Osteocyte (in vitro differentiated cells): Measurements from ENCODE around the gene EEF2K. TPM values are rescaled to one million over a fixed set of nuclear protein-coding genes. Genes with fewer than 3 reads are reported as not detected.

Experiments used
- DNase-seq: peaks from one replicate; pipeline ENCODE4 v3.0.0; 2021; ENCODE audit warnings: mixed read lengths; ENCODE audit not compliant: unreplicated experiment; ENCODE audit errors: extremely low spot score
- H3K27ac Mint-ChIP-seq: one replicate; pipeline ENCODE4 v1.8.0; 2021; ENCODE audit warnings: mild to moderate bottlenecking, mixed read lengths; ENCODE audit not compliant: unreplicated experiment
- H3K27me3 Mint-ChIP-seq: one replicate; pipeline ENCODE4 v1.8.0; 2021; ENCODE audit warnings: mixed read lengths; ENCODE audit not compliant: unreplicated experiment
- H3K36me3 Mint-ChIP-seq: one replicate; pipeline ENCODE4 v1.8.0; 2021; ENCODE audit warnings: mixed read lengths; ENCODE audit not compliant: unreplicated experiment
- H3K4me1 Mint-ChIP-seq: one replicate; pipeline ENCODE4 v1.8.0; 2021; ENCODE audit warnings: mixed read lengths; ENCODE audit not compliant: unreplicated experiment
- H3K4me3 Mint-ChIP-seq: one replicate; pipeline ENCODE4 v1.8.0; 2021; ENCODE audit warnings: mild to moderate bottlenecking, moderate library complexity, mixed read lengths; ENCODE audit not compliant: unreplicated experiment
- H3K9me3 Mint-ChIP-seq: one replicate; pipeline ENCODE4 v1.8.0; 2021; ENCODE audit warnings: mixed read lengths; ENCODE audit not compliant: unreplicated experiment
- CTCF ChIP-seq: fragments of 200-600 bp; sonication (generic); IDR thresholded peaks from 2 replicates; pipeline ENCODE4 v1.5.0; 2021; ENCODE audit warnings: antibody characterized with exemption, mild to moderate bottlenecking, moderate library complexity
- total RNA-seq: library from RNA; stranded (reverse); gene quantifications from 2 replicates; pipeline ENCODE4 v1.2.1, GENCODE V29; 2021

Gene EEF2K
- total RNA-seq, 1 donor from 2014 or later, result 23.8 TPM

DNA sequence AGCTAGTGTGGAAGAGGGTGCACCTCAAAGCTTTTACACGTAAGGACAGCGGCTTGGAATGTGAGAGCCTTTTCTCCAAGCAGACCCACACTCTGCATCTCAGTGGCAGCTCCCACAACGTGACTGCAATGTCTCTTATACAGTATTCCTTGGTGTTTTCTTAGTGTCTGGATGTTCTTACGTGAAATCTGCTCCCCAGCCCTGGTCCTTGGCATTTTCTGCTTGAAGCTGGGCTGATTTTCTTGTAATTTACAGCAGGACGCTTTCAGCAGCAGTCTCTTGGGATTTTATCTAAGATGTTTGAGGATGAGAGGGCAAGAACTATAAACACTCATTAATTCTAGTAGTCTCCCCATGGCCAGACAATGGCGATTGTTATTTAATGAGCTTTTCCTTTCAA is 79.0 kb downstream of the EEF2K start:
- no peak overlapping the region for H3K27ac Mint-ChIP-seq
- H3K4me3 Mint-ChIP-seq, result no peak overlapping the region
- H3K36me3 Mint-ChIP-seq, result peaks cover 36% of the 10 kb centered on the region
- no peaks in the 10 kb centered on the region for H3K27me3 Mint-ChIP-seq
- TF ChIP-seq CTCF, result no peak
- no peaks in the 10 kb centered on the region for H3K9me3 Mint-ChIP-seq
- no peaks in the 10 kb centered on the region for H3K4me1 Mint-ChIP-seq
- DNase-seq, result no peak

GRCh38 chr16:22291020-22291419 is 84.9 kb downstream of the EEF2K start:
- no peaks in the 10 kb centered on the region for H3K27me3 Mint-ChIP-seq
- peaks cover 5% of the 10 kb centered on the region for H3K4me1 Mint-ChIP-seq
- H3K4me3 Mint-ChIP-seq, result no peak overlapping the region
- H3K36me3 Mint-ChIP-seq, result peaks cover 3% of the 10 kb centered on the region
- H3K27ac Mint-ChIP-seq, result no peak overlapping the region
- no peak for TF ChIP-seq CTCF
- no peaks in the 10 kb centered on the region for H3K9me3 Mint-ChIP-seq
- no peak for DNase-seq

DNA sequence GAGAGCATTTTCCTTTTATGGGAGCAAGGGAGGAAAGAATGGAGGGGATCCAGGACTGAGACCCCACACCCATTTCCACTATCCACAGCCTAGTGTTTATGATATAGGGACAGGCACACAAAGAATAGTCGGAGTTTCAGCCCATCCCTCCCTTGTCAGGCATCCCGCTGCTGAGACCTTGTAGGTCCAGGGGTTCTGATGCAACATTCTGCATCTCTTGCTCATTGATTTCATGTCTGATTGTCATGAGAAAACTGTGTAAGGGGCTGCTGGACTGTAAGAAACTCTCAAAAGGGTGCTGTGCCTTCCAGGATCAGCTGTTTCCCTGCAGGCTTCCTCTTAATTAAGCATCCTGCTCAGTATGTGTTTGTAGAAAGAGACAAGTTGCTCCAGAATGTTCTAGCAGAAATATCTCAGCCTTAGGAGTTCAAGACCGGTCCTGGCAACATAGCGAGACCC is 85.8 kb downstream of the EEF2K start:
- H3K27me3 Mint-ChIP-seq, result no peaks in the 10 kb centered on the region
- H3K4me1 Mint-ChIP-seq, result peaks cover 7% of the 10 kb centered on the region
- H3K9me3 Mint-ChIP-seq, result no peaks in the 10 kb centered on the region
- TF ChIP-seq CTCF, result no peak
- no peaks in the 10 kb centered on the region for H3K36me3 Mint-ChIP-seq
- H3K27ac Mint-ChIP-seq, result no peak overlapping the region
- DNase-seq, result no peak
- H3K4me3 Mint-ChIP-seq, result no peak overlapping the region

DNA sequence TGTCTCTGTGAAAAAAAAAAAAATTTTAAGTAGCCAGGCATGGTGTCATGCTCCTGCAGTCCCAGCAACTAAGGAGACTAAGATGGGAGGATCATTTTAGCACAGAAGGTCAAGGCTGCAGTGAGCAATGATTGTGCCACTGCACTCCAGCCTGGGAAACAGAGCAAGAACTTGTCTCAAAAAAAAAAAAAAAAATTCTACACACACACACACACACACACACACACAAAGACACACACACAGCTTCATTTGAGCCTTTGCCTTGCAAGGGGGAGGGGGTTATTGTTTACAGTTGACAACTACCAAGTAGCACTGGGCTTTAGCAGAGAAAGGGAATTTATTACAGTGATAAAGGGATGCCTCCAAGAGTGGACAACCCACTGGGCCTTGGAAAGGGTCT is 86.2 kb downstream of the EEF2K start:
- Mint-ChIP-seq H3K9me3 (no peaks in the 10 kb centered on the region), H3K36me3 (no peaks in the 10 kb centered on the region), H3K4me1 (peaks cover 7% of the 10 kb centered on the region), H3K4me3 (no peak overlapping the region), H3K27ac (no peak overlapping the region), H3K27me3 (no peaks in the 10 kb centered on the region)
- no peak for DNase-seq
- TF ChIP-seq CTCF, result no peak

DNA sequence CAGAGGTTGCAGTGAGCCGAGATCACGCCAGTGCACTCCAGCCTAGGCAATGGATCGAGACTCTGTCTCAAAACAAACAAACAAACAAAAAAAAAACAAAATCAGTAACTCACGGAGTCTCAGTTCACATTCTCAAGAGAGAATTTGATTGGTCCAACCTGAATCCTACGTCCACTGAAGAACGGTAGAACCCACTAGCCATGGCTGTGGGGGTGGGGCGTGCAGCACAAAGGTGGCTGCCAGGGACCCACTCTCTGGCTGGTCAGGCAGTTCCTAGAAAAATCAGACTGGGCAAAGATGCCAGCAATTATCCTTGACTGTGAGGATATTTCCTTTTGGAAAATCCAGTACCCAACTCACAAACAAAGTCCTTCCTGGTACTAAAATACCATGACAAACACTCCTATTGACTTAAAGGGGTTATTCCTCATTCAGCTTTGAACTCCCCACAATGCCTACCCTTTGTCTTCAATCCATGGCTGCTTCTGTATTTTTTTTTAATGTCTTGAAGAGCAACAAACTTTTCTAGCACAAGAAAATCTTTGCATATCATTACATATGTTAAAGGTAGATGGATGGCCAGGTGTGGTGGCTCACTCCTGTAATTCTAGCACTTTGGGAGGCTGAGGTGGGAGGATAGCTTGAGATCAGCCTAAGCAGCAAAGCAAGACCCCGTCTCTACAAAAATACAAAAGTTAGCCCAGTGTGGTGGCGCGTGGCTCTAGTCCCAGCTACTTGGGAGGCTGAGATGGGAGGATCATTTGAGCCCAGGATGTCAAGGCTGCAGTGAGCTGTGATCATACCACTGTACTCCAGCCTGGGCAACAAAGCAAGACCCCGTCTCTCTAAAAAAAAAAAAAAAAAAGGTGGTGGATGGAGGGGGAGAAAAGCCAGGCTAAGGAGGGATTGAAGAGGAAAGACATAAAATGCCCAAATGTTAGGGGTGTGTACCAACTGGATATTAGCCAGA is 87.3 kb downstream of the EEF2K start:
- H3K36me3 Mint-ChIP-seq, result no peaks in the 10 kb centered on the region
- H3K9me3 Mint-ChIP-seq, result no peaks in the 10 kb centered on the region
- no peak for TF ChIP-seq CTCF
- no peak overlapping the region for H3K4me3 Mint-ChIP-seq
- H3K4me1 Mint-ChIP-seq, result peaks cover 7% of the 10 kb centered on the region
- no peaks in the 10 kb centered on the region for H3K27me3 Mint-ChIP-seq
- H3K27ac Mint-ChIP-seq, result no peak overlapping the region
- no peak for DNase-seq
